CD14-positive monocyte (primary cell): ENCODE measurements around the gene RTF2. TPM values are rescaled to one million over a fixed set of nuclear protein-coding genes. Genes with fewer than 3 reads are reported as not detected.
A peak's percentile ranks its signal among the peaks of the same experiment; 100 is the strongest.

Experiments used
- DNase-seq, 3 donors: peaks; one replicate each; pipeline ENCODE4 v3.0.0-alpha.2; 2011 to 2022
- H2AFZ ChIP-seq: 2 replicates; pipeline ENCODE4 v1.6.0; 2012; ENCODE audit warnings: mild to moderate bottlenecking, low read depth, low read length, inconsistent platforms; ENCODE audit not compliant: insufficient read depth, poor library complexity, severe bottlenecking
- H3K27ac ChIP-seq, 2 donors: 1 replicate in 1 of 2; 2 replicates in 1 of 2; pipeline ENCODE4 v1.5.1; 2012 to 2013; ENCODE audit warnings: low read length in 2 of 2, control low read depth in 1 of 2, inconsistent platforms in 1 of 2, low read depth in 1 of 2, mild to moderate bottlenecking in 1 of 2
- H3K27me3 ChIP-seq, 2 donors: one replicate each; pipeline versions ENCODE4 v1.6.0 to v1.6.1; 2011 to 2013; ENCODE audit warnings: low read length in 2 of 2; ENCODE audit not compliant: control insufficient read depth in 2 of 2, insufficient read depth in 2 of 2
- H3K36me3 ChIP-seq, 2 donors: replicated peaks in 1 of 2; 1 replicate in 1 of 2; 2 replicates in 1 of 2; pipeline versions ENCODE4 v1.5.1 to v1.6.1; 2012 to 2013; ENCODE audit warnings: low read length in 2 of 2, control low read depth in 1 of 2, inconsistent platforms in 1 of 2, mild to moderate bottlenecking in 1 of 2; ENCODE audit not compliant: insufficient read depth in 2 of 2, control insufficient read depth in 1 of 2
- H3K4me1 ChIP-seq, 2 donors: 1 replicate in 1 of 2; 2 replicates in 1 of 2; pipeline versions ENCODE4 v1.5.1 to v1.6.1; 2012 to 2013; ENCODE audit warnings: low read length in 2 of 2, control low read depth in 1 of 2, inconsistent platforms in 1 of 2, mild to moderate bottlenecking in 1 of 2, moderate library complexity in 1 of 2; ENCODE audit not compliant: insufficient read depth in 2 of 2, control insufficient read depth in 1 of 2
- H3K4me2 ChIP-seq: replicated peaks from 2 replicates; pipeline ENCODE3; 2012; ENCODE audit warnings: low read length, moderate library complexity, mild to moderate bottlenecking; ENCODE audit not compliant: poor library complexity, severe bottlenecking; ENCODE audit errors: extremely low read depth
- H3K4me3 ChIP-seq, 3 experiments: fragments of 200-600 bp in 1 of 3; sonication (generic) in 1 of 3; replicated peaks in 1 of 3; 1 replicate in 2 of 3; 2 replicates in 1 of 3; pipeline ENCODE4 v1.5.1; 2011 to 2013; ENCODE audit warnings: low read length in 3 of 3, mild to moderate bottlenecking in 3 of 3, control low read depth in 2 of 3, low read depth in 2 of 3, inconsistent platforms in 1 of 3, moderate library complexity in 1 of 3
- H3K79me2 ChIP-seq: 2 replicates; pipeline ENCODE4 v1.6.0; 2012; ENCODE audit warnings: mild to moderate bottlenecking, control low read depth, inconsistent platforms, low read length, moderate library complexity; ENCODE audit not compliant: insufficient read depth
- H3K9ac ChIP-seq: 2 replicates; pipeline ENCODE4 v1.6.0; 2017; ENCODE audit warnings: low read length, mild to moderate bottlenecking; ENCODE audit not compliant: insufficient read depth, poor library complexity, severe bottlenecking
- H3K9me3 ChIP-seq, 2 donors: replicated peaks in 1 of 2; 1 replicate in 1 of 2; 2 replicates in 1 of 2; pipeline versions ENCODE4 v1.5.1 to v1.6.1; 2012 to 2013; ENCODE audit warnings: low read length in 2 of 2, control low read depth in 1 of 2; ENCODE audit not compliant: control insufficient read depth in 1 of 2, insufficient read depth in 1 of 2
- H4K20me1 ChIP-seq: 2 replicates; pipeline ENCODE4 v1.6.0; 2012; ENCODE audit warnings: mild to moderate bottlenecking, low read length, control low read depth, moderate library complexity; ENCODE audit not compliant: insufficient read depth
- H3K27ac Mint-ChIP-seq, 7 donors: one replicate each; pipeline ENCODE4 v1.8.0; 2020; ENCODE audit warnings: mild to moderate bottlenecking in 7 of 7, mixed read lengths in 7 of 7, moderate library complexity in 6 of 7, inconsistent platforms in 2 of 7
- H3K27me3 Mint-ChIP-seq, 3 donors: one replicate each; pipeline ENCODE4 v1.8.0; 2021 to 2022; ENCODE audit warnings: low read depth in 3 of 3, mild to moderate bottlenecking in 3 of 3, mixed read lengths in 3 of 3, moderate library complexity in 3 of 3, inconsistent platforms in 1 of 3
- H3K36me3 Mint-ChIP-seq, 2 donors: one replicate each; pipeline ENCODE4 v1.8.0; 2020; ENCODE audit warnings: mixed read lengths in 2 of 2, inconsistent platforms in 1 of 2, mild to moderate bottlenecking in 1 of 2
- H3K4me1 Mint-ChIP-seq: one replicate; pipeline ENCODE4 v1.8.0; 2020; ENCODE audit warnings: mild to moderate bottlenecking, mixed read lengths
- H3K4me3 Mint-ChIP-seq, 2 donors: one replicate each; pipeline ENCODE4 v1.8.0; 2020; ENCODE audit warnings: mild to moderate bottlenecking in 2 of 2, mixed read lengths in 2 of 2, moderate library complexity in 1 of 2
- H3K9me3 Mint-ChIP-seq, 7 donors: one replicate each; pipeline ENCODE4 v1.8.0; 2020 to 2022; ENCODE audit warnings: mixed read lengths in 7 of 7, mild to moderate bottlenecking in 6 of 7, moderate library complexity in 6 of 7, inconsistent platforms in 2 of 7
- CTCF ChIP-seq: fragments of 200-600 bp; IDR thresholded peaks from one replicate; pipeline ENCODE4 v1.8.0; 2022; ENCODE audit warnings: antibody characterized with exemption, mild to moderate bottlenecking
- WGBS: methylation state at CpG from one replicate; pipeline ENCODE4 v1.1.5; 2013; ENCODE audit warnings: missing lambda C conversion rate; ENCODE audit not compliant: insufficient coverage; 5-methylcytosine and 5-hydroxymethylcytosine counted together
- intact Hi-C, 2 donors: fragments of 100-400 bp; cut with micrococcal nuclease; formaldehyde crosslinking; loops; one replicate each; pipeline versions ENCODE4 v1.15.0 to v1.15.1; 2023
- polyA plus RNA-seq, 3 donors: library from polyadenylated mRNA; depleted of rRNA in 1 of 3; unstranded in 2 of 3; stranded (reverse) in 1 of 3; fragments of 300-500 nt in 2 of 3; fragments of >200 nt in 1 of 3; fragmentation: Illumina TruSeq in 2 of 3; gene quantifications; 1 replicate in 2 of 3; 2 replicates in 1 of 3; pipeline ENCODE4 v1.2.3, GENCODE V29; 2012 to 2021

RTF2 gene
- polyA plus RNA-seq, 3 donors = 74.3 to 163 (median 148) TPM

DNA sequence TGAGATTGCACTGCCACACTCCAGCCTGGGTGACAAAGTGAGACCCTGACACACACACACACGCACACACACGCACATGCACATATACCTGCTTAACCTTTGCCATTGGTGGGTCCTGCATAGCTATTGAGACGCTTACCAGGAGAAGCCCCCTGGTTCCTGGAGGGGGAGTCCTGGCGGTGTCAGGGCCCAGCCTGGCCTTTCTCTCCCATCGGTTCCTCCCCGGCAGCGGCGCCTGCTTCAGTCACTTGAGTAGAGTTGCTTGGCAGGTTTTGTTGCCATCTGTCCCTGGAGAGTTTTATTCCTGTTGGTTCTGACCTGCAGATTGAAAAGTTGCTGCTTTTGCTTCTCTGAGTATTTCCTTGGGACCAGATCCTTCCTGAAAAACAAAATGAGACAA lies 35.5 kb downstream of the RTF2 start:
- peaks cover 13 to 66% of the 10 kb centered on the region in 2 donors for H3K36me3 ChIP-seq
- H3K27me3 ChIP-seq = no peaks in the 10 kb centered on the region
- H3K4me3 Mint-ChIP-seq = no peak overlapping the region
- DNase-seq = no peak
- H3K27ac ChIP-seq = no peak overlapping the region
- H3K9me3 ChIP-seq = no peaks in the 10 kb centered on the region
- peaks cover 9% of the 10 kb centered on the region for H3K79me2 ChIP-seq
- TF ChIP-seq CTCF = no peak
- H3K27me3 Mint-ChIP-seq = no peaks in the 10 kb centered on the region
- no peak overlapping the region for H3K4me2 ChIP-seq
- intact Hi-C loops = no loop called here
- no peaks in the 10 kb centered on the region for H3K4me1 Mint-ChIP-seq
- peak overlapping the region in 1 of 7 donors; percentile 41 for H3K27ac Mint-ChIP-seq
- H4K20me1 ChIP-seq = peaks cover 65% of the 10 kb centered on the region
- H3K9ac ChIP-seq = no peak overlapping the region
- peaks cover 28 to 79% of the 10 kb centered on the region in 2 donors for H3K36me3 Mint-ChIP-seq
- no peaks in the 10 kb centered on the region for H3K9me3 Mint-ChIP-seq
- WGBS = 100% methylated on average over 5 of the region's 8 CpGs
- no peak overlapping the region for H3K4me3 ChIP-seq
- no peaks in the 10 kb centered on the region for H3K4me1 ChIP-seq
- H2AFZ ChIP-seq = no peak overlapping the region

GRCh38 chr20:56504373-56505005 lies 36.1 kb downstream of the RTF2 start:
- Mint-ChIP-seq H3K27ac (no peak overlapping the region), H3K4me1 (no peaks in the 10 kb centered on the region), H3K9me3 (no peaks in the 10 kb centered on the region), H3K36me3 (peaks cover 32 to 83% of the 10 kb centered on the region in 2 donors), H3K27me3 (no peaks in the 10 kb centered on the region), H3K4me3 (no peak overlapping the region)
- Histone ChIP-seq H3K79me2 (peaks cover 9% of the 10 kb centered on the region), H3K9me3 (no peaks in the 10 kb centered on the region), H4K20me1 (peaks cover 71% of the 10 kb centered on the region), H3K4me1 (no peaks in the 10 kb centered on the region), H3K27me3 (no peaks in the 10 kb centered on the region), H3K4me3 (no peak overlapping the region), H3K9ac (no peak overlapping the region), H2AFZ (no peak overlapping the region), H3K4me2 (no peak overlapping the region), H3K36me3 (peaks cover 12 to 71% of the 10 kb centered on the region in 2 donors), H3K27ac (peak overlapping the region in 1 of 2 donors; percentile 27)
- 100% methylated on average over 4 of the region's 9 CpGs for WGBS
- no peak for DNase-seq
- TF ChIP-seq CTCF = peak; percentile 71
- intact Hi-C loops = no loop called here
